Measurements from ENCODE around the gene CLNK. TPM values are rescaled to one million over a fixed set of nuclear protein-coding genes. Genes with fewer than 3 reads are reported as not detected.

The CLNK gene
- total and polyA plus RNA-seq, 4 donors: under 0.01 to 0.01 (median under 0.01) TPM; not detected in 1

DNA sequence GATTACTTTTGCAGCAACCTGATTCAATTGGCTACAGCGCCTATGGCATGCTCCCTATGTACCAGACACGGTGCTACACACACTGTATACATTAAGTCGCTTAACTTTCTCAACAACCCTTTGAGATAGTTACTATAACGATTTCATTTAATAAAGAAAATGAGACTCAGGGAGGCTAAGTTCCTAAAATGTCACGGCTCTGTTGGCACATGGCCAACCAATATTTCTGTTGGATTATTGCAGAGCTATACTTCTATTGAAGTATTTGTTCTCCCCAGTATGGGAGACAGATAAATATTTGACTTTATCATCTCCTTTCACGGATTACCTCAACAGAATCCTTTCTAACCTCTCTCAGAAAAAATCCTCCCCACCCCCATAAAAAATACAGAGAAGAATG lies 25.3 kb downstream of the CLNK start:
- no peaks in the 10 kb centered on the region for H3K9me3 ChIP-seq (ENCODE audit: control insufficient read depth in 4 of 4, low read length in 3 of 4)
- H3K4me3 ChIP-seq (ENCODE audit: low read depth in 1 of 3, low read length in 3 of 3): no peak overlapping the region
- TF ChIP-seq FOXA1 (IDR thresholded peaks at IDR 0.05): no peak
- TF ChIP-seq, protein P1, sequence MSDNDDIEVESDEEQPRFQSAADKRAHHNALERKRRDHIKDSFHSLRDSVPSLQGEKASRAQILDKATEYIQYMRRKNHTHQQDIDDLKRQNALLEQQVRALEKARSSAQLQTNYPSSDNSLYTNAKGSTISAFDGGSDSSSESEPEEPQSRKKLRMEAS (IDR thresholded peaks at IDR 0.05): no peak
- no peak for TF ChIP-seq HNF4G (IDR thresholded peaks at IDR 0.05)
- TF ChIP-seq TAF1 (conservative IDR thresholded peaks at IDR 0.05): no peak
- H3K9ac ChIP-seq (ENCODE audit: low read depth in 1 of 2, low read length in 2 of 2): no peak overlapping the region
- no peaks in the 10 kb centered on the region for H3K4me1 ChIP-seq (ENCODE audit: control insufficient read depth in 4 of 4, insufficient read depth in 4 of 4, low read length in 3 of 4)
- H3K27ac ChIP-seq (ENCODE audit: low read depth in 1 of 2, low read length in 2 of 2): no peak overlapping the region
- no peaks in the 10 kb centered on the region for H3K36me3 ChIP-seq (ENCODE audit: control insufficient read depth in 4 of 4, insufficient read depth in 3 of 4, low read depth in 1 of 4, low read length in 3 of 4)
- 78% methylated on average over 6 of the region's 6 CpGs for WGBS
- DNase-seq (ENCODE audit: low spot score): no peak
- no peaks in the 10 kb centered on the region for H3K27me3 ChIP-seq (ENCODE audit: control insufficient read depth in 4 of 4, insufficient read depth in 4 of 4, low read length in 3 of 4)

DNA sequence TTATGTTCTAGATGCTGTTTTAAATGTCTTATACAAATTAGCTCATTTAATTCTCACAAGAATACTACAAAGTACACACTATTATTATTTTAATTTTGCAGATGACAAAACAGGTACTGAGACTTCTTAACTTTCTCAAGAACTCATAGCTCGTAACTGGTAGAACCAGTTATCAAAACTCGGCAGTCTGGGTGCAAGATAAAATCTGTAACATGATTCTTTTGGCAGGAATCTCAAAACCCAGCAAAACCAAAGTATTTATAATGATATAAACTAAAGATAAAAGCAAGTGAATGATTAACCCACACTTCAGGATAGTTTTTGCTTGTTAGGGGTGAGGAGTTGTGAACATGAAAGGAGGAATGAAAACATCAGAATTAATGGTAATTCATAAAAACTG lies 27.6 kb downstream of the CLNK start:
- H3K9me3 ChIP-seq (ENCODE audit: control insufficient read depth in 4 of 4, low read length in 3 of 4): no peaks in the 10 kb centered on the region
- no peaks in the 10 kb centered on the region for H3K36me3 ChIP-seq (ENCODE audit: control insufficient read depth in 4 of 4, insufficient read depth in 3 of 4, low read depth in 1 of 4, low read length in 3 of 4)
- H3K27me3 ChIP-seq (ENCODE audit: control insufficient read depth in 4 of 4, insufficient read depth in 4 of 4, low read length in 3 of 4): no peaks in the 10 kb centered on the region
- H3K4me1 ChIP-seq (ENCODE audit: control insufficient read depth in 4 of 4, insufficient read depth in 4 of 4, low read length in 3 of 4): no peaks in the 10 kb centered on the region
- no peak overlapping the region for H3K9ac ChIP-seq (ENCODE audit: low read depth in 1 of 2, low read length in 2 of 2)
- no peak for TF ChIP-seq JUND (IDR thresholded peaks at IDR 0.05)
- TF ChIP-seq TAF1 (conservative IDR thresholded peaks at IDR 0.05): no peak
- TF ChIP-seq FOXA2 (IDR thresholded peaks at IDR 0.05): no peak
- no peak for TF ChIP-seq ATF3 (IDR thresholded peaks at IDR 0.05)
- TF ChIP-seq, protein P1 (IDR thresholded peaks at IDR 0.05): no peak
- no peak for TF ChIP-seq HNF4A (conservative IDR thresholded peaks at IDR 0.05)
- TF ChIP-seq SP1 (IDR thresholded peaks at IDR 0.05): no peak
- no peak for TF ChIP-seq EGR1 (IDR thresholded peaks at IDR 0.05; ENCODE audit: low read depth in 2 of 2)
- TF ChIP-seq YY1 (IDR thresholded peaks at IDR 0.05): no peak
- TF ChIP-seq HNF4G (IDR thresholded peaks at IDR 0.05): no peak
- no peak for TF ChIP-seq RAD21 (IDR thresholded peaks at IDR 0.05)
- no peak for TF ChIP-seq NR2F2 (IDR thresholded peaks at IDR 0.05)
- no peak for TF ChIP-seq REST (IDR thresholded peaks at IDR 0.05)
- no peak for TF ChIP-seq FOXA1 (IDR thresholded peaks at IDR 0.05)
- no peak for TF ChIP-seq GABPA (IDR thresholded peaks at IDR 0.05 in 1 of 2, conservative IDR thresholded peaks at IDR 0.05 in 1 of 2)
- TF ChIP-seq ZBTB33 (IDR thresholded peaks at IDR 0.05): no peak
- no peak for TF ChIP-seq RXRA (IDR thresholded peaks at IDR 0.05)
- TF ChIP-seq, protein P2, sequence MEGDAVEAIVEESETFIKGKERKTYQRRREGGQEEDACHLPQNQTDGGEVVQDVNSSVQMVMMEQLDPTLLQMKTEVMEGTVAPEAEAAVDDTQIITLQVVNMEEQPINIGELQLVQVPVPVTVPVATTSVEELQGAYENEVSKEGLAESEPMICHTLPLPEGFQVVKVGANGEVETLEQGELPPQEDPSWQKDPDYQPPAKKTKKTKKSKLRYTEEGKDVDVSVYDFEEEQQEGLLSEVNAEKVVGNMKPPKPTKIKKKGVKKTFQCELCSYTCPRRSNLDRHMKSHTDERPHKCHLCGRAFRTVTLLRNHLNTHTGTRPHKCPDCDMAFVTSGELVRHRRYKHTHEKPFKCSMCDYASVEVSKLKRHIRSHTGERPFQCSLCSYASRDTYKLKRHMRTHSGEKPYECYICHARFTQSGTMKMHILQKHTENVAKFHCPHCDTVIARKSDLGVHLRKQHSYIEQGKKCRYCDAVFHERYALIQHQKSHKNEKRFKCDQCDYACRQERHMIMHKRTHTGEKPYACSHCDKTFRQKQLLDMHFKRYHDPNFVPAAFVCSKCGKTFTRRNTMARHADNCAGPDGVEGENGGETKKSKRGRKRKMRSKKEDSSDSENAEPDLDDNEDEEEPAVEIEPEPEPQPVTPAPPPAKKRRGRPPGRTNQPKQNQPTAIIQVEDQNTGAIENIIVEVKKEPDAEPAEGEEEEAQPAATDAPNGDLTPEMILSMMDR (IDR thresholded peaks at IDR 0.05; ENCODE audit: low read depth, low read length, missing input control): no peak
- no peak overlapping the region for H3K27ac ChIP-seq (ENCODE audit: low read depth in 1 of 2, low read length in 2 of 2)
- no peak overlapping the region for H3K4me3 ChIP-seq (ENCODE audit: low read depth in 1 of 3, low read length in 3 of 3)
- no peak for DNase-seq (ENCODE audit: low spot score)
- 49% methylated on average over 2 of the region's 2 CpGs for WGBS
